Stimulated activated CD4-positive, alpha-beta T cell treated with anti-CD3 and anti-CD28 coated beads, Interleukin-4, amount 100 ng/mL, for 24 hours (primary cell): Measurements from ENCODE around the gene CACNA1H.
"Not testable (repeated sequence)": the region's sequence is repeated elsewhere in the genome, so short reads cannot be mapped to it uniquely, and the experiment has no call there.

ENCODE experiments used
- DNase-seq: peaks from one replicate; pipeline ENCODE4 v3.0.0-alpha.2; 2020

The CACNA1H gene

GRCh38 chr16:1256874-1257322, 104.0 kb downstream of the CACNA1H start:
- no peak for DNase-seq

GRCh38 chr16:1257561-1258224, 104.8 kb downstream of the CACNA1H start:
- no peak for DNase-seq

GRCh38 chr16:1258225-1258600, 105.3 kb downstream of the CACNA1H start:
- no peak for DNase-seq

- no peak for DNase-seq
These were observed 106.2 kb downstream of the CACNA1H start for GRCh38 chr16:1258906-1259759.

GRCh38 chr16:1259760-1260068, 106.8 kb downstream of the CACNA1H start:
- no peak for DNase-seq

- DNase-seq: no peak
These were observed 107.3 kb downstream of the CACNA1H start for GRCh38 chr16:1260101-1260680.

- DNase-seq: no peak
These were observed 108.4 kb downstream of the CACNA1H start for GRCh38 chr16:1261131-1261892.

GRCh38 chr16:1262210-1262845, 109.4 kb downstream of the CACNA1H start:
- no peak for DNase-seq

- no peak for DNase-seq
These were observed 109.9 kb downstream of the CACNA1H start for GRCh38 chr16:1262846-1263221.

- DNase-seq: no peak
These were observed 110.9 kb downstream of the CACNA1H start for GRCh38 chr16:1263591-1264344.

GRCh38 chr16:1264345-1265089, 111.6 kb downstream of the CACNA1H start:
- no peak for DNase-seq

GRCh38 chr16:1265090-1265630, 112.3 kb downstream of the CACNA1H start:
- no peak for DNase-seq

- DNase-seq: no peak
These were observed 112.9 kb downstream of the CACNA1H start for GRCh38 chr16:1265826-1266225.

- not testable (repeated sequence) for DNase-seq
These were observed 116.5 kb downstream of the CACNA1H start for GRCh38 chr16:1269418-1269817.

- no peak for DNase-seq
These were observed 118.4 kb downstream of the CACNA1H start for GRCh38 chr16:1271380-1271723.
